HG03196 (cell line): ENCODE results near the gene CNPY2.
A peak's percentile ranks its signal among the peaks of the same experiment; 100 is the strongest.
"Not testable (repeated sequence)": the region's sequence is repeated elsewhere in the genome, so short reads cannot be mapped to it uniquely, and the experiment has no call there.

ENCODE experiments used
- ATAC-seq: cut with Tn5 transposase; IDR thresholded peaks from one replicate; pipeline ENCODE4 v1.9.1; 2021; ENCODE audit not compliant: unreplicated experiment

The CNPY2 gene

GRCh38 chr12:56333679-56334489, 18.1 kb upstream of the CNPY2 start, which contains the start of gene PAN2:
Gene PAN2 (minus strand): TSS chr12:56334000. CDS start chr12:56333094, 906 bp downstream.
- peak; percentile 92 for ATAC-seq

- ATAC-seq, result peak; percentile 0
Measured at GRCh38 chr12:56333197-56333678, 17.4 kb upstream of the CNPY2 start.

- ATAC-seq, result no peak
Measured at GRCh38 chr12:56332512-56333196, 16.9 kb upstream of the CNPY2 start.

- no peak for ATAC-seq
Measured at GRCh38 chr12:56330936-56331490, 15.2 kb upstream of the CNPY2 start.

- ATAC-seq, result no peak
Measured at GRCh38 chr12:56326533-56326932, 10.7 kb upstream of the CNPY2 start.

GRCh38 chr12:56326126-56326525, 10.3 kb upstream of the CNPY2 start:
- ATAC-seq, result no peak

- no peak for ATAC-seq
Measured at GRCh38 chr12:56324206-56324605, 8.4 kb upstream of the CNPY2 start.

GRCh38 chr12:56321610-56322009, 5.8 kb upstream of the CNPY2 start:
- not testable (repeated sequence) for ATAC-seq

GRCh38 chr12:56321027-56321426, 5.2 kb upstream of the CNPY2 start:
- no peak for ATAC-seq

GRCh38 chr12:56317675-56318074, 1.9 kb upstream of the CNPY2 start:
- no peak for ATAC-seq

- no peak for ATAC-seq
Measured at GRCh38 chr12:56315249-56315621, 553 bp downstream of the CNPY2 start.

GRCh38 chr12:56311003-56311402, 4.8 kb downstream of the CNPY2 start:
- no peak for ATAC-seq

- ATAC-seq, result no peak
Measured at GRCh38 chr12:56308714-56309113, 7.1 kb downstream of the CNPY2 start.

GRCh38 chr12:56307221-56307965, 8.4 kb downstream of the CNPY2 start:
- no peak for ATAC-seq

- no peak for ATAC-seq
Measured at GRCh38 chr12:56304872-56305590, 10.8 kb downstream of the CNPY2 start.

GRCh38 chr12:56304276-56304675, 11.5 kb downstream of the CNPY2 start:
- ATAC-seq, result no peak

GRCh38 chr12:56300644-56301464, 14.9 kb downstream of the CNPY2 start:
- no peak for ATAC-seq

- ATAC-seq, result peak; percentile 89
Measured at GRCh38 chr12:56299853-56300643, 15.7 kb downstream of the CNPY2 start, which contains the start of gene CS. Gene CS (minus strand): TSS chr12:56300330. CDS start chr12:56300201, 129 bp downstream.
